ENCODE data around the gene CYP24A1. TPM values are rescaled to one million over a fixed set of nuclear protein-coding genes. Genes with fewer than 3 reads are reported as not detected.

Gene CYP24A1
- polyA plus RNA-seq, 1 donor (not counting 4 experiments of a cell fraction or from before 2014, with no cell fraction given) = 18.2 TPM

DNA sequence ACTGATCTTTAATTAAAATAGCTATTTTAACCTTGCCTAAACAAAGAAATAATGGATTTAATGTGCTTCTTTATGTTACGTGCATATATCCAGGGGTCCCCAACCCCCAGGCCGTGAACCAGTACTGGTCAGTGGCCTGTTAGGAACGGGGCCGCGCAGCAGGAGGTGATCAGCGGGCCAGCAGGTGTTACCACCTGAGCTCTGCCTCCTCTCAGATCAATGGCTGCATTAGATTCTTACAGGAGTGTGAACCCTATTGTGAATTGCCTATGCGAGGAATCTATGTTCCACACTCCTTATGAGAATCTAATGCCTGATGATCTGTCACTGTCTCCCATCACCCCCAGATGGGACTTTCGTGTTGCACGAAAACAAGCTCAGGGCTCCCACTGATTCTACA, 8.8 kb downstream of the CYP24A1 start:
- Histone ChIP-seq H3K27me3 (ENCODE audit: control insufficient read depth, extremely low read depth, insufficient read depth, low read length) (no peaks in the 10 kb centered on the region), H3K4me1 (ENCODE audit: control insufficient read depth, extremely low read depth, insufficient read depth, low read length) (peaks cover 11% of the 10 kb centered on the region), H3K36me3 (ENCODE audit: control insufficient read depth in 2 of 2, extremely low read depth in 1 of 2, insufficient read depth in 2 of 2, low read length in 2 of 2) (no peaks in the 10 kb centered on the region), H3K9me3 (ENCODE audit: control insufficient read depth, low read depth, low read length) (no peaks in the 10 kb centered on the region), H3K4me2 (ENCODE audit: control insufficient read depth, extremely low read depth, insufficient read depth, low read depth, low read length) (no peak overlapping the region), H2AFZ (ENCODE audit: control insufficient read depth, low read length) (no peak overlapping the region), H3K79me2 (ENCODE audit: control insufficient read depth, insufficient read depth, low read length) (no peaks in the 10 kb centered on the region), H3K27ac (ENCODE audit: control insufficient read depth, insufficient read depth, low read length) (no peak overlapping the region), H4K20me1 (ENCODE audit: control insufficient read depth, extremely low read depth, insufficient read depth, low read length) (no peaks in the 10 kb centered on the region), H3K4me3 (ENCODE audit: control insufficient read depth in 2 of 3, extremely low read depth in 1 of 3, insufficient read depth in 2 of 3, low read depth in 1 of 3, low read length in 3 of 3) (no peak overlapping the region), H3K9me1 (ENCODE audit: control insufficient read depth, extremely low read depth, insufficient read depth, low read length) (no peaks in the 10 kb centered on the region), H3K9ac (ENCODE audit: control insufficient read depth, extremely low read depth, insufficient read depth, low read length) (no peak overlapping the region)
- dilution Hi-C loops (cut with MboI; ENCODE audit: extremely low pct_ligation_motif_present, low sequenced_read_pairs) = no loop called here
- DNase-seq (ENCODE audit: low read depth, low spot score) = no peak
- FAIRE-seq = no peak
- TF ChIP-seq, protein P1, sequence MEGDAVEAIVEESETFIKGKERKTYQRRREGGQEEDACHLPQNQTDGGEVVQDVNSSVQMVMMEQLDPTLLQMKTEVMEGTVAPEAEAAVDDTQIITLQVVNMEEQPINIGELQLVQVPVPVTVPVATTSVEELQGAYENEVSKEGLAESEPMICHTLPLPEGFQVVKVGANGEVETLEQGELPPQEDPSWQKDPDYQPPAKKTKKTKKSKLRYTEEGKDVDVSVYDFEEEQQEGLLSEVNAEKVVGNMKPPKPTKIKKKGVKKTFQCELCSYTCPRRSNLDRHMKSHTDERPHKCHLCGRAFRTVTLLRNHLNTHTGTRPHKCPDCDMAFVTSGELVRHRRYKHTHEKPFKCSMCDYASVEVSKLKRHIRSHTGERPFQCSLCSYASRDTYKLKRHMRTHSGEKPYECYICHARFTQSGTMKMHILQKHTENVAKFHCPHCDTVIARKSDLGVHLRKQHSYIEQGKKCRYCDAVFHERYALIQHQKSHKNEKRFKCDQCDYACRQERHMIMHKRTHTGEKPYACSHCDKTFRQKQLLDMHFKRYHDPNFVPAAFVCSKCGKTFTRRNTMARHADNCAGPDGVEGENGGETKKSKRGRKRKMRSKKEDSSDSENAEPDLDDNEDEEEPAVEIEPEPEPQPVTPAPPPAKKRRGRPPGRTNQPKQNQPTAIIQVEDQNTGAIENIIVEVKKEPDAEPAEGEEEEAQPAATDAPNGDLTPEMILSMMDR (optimal IDR thresholded peaks at IDR 0.05 in 1 of 3, IDR thresholded peaks at IDR 0.05 in 1 of 3, conservative IDR thresholded peaks at IDR 0.05 in 1 of 3; ENCODE audit: extremely low read depth in 1 of 3, insufficient read depth in 2 of 3, low read length in 3 of 3) = no peak
- TF ChIP-seq EZH2 (IDR thresholded peaks at IDR 0.05; ENCODE audit: low read length) = no peak

DNA sequence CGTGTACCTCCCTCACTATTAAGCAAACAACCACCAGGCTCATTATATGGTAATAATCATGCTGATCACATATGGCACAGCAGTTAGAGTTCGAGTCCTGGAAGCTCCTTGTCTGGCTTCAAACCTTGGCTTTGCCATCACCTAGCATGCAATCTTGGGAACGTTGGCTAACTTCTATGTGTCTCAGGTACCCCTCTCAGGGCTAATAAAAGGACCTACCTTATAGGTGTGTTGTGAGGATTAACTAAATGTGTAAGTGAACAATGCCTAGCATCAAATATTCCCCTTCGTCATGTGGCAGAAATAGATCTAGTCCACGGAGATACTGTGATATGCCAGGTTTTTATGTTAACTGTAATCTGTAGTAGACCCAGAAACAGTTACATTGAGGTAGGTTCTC, 10.4 kb downstream of the CYP24A1 start:
- H3K4me1 ChIP-seq (ENCODE audit: control insufficient read depth, extremely low read depth, insufficient read depth, low read length) = peaks cover 4% of the 10 kb centered on the region
- no peaks in the 10 kb centered on the region for H3K9me3 ChIP-seq (ENCODE audit: control insufficient read depth, low read depth, low read length)
- H3K4me2 ChIP-seq (ENCODE audit: control insufficient read depth, extremely low read depth, insufficient read depth, low read depth, low read length) = no peak overlapping the region
- dilution Hi-C loops (cut with MboI; ENCODE audit: extremely low pct_ligation_motif_present, low sequenced_read_pairs) = no loop called here
- TF ChIP-seq, protein P1 (optimal IDR thresholded peaks at IDR 0.05 in 1 of 3, IDR thresholded peaks at IDR 0.05 in 1 of 3, conservative IDR thresholded peaks at IDR 0.05 in 1 of 3; ENCODE audit: extremely low read depth in 1 of 3, insufficient read depth in 2 of 3, low read length in 3 of 3) = no peak
- TF ChIP-seq EZH2 (IDR thresholded peaks at IDR 0.05; ENCODE audit: low read length) = no peak
- no peaks in the 10 kb centered on the region for H3K9me1 ChIP-seq (ENCODE audit: control insufficient read depth, extremely low read depth, insufficient read depth, low read length)
- H3K9ac ChIP-seq (ENCODE audit: control insufficient read depth, extremely low read depth, insufficient read depth, low read length) = no peak overlapping the region
- FAIRE-seq (no peak), DNase-seq (ENCODE audit: low read depth, low spot score) (no peak)
- H3K27me3 ChIP-seq (ENCODE audit: control insufficient read depth, extremely low read depth, insufficient read depth, low read length) = no peaks in the 10 kb centered on the region
- H4K20me1 ChIP-seq (ENCODE audit: control insufficient read depth, extremely low read depth, insufficient read depth, low read length) = no peaks in the 10 kb centered on the region
- H2AFZ ChIP-seq (ENCODE audit: control insufficient read depth, low read length) = no peak overlapping the region
- no peaks in the 10 kb centered on the region for H3K79me2 ChIP-seq (ENCODE audit: control insufficient read depth, insufficient read depth, low read length)
- H3K36me3 ChIP-seq (ENCODE audit: control insufficient read depth in 2 of 2, extremely low read depth in 1 of 2, insufficient read depth in 2 of 2, low read length in 2 of 2) = no peaks in the 10 kb centered on the region
- no peak overlapping the region for H3K27ac ChIP-seq (ENCODE audit: control insufficient read depth, insufficient read depth, low read length)
- no peak overlapping the region for H3K4me3 ChIP-seq (ENCODE audit: control insufficient read depth in 2 of 3, extremely low read depth in 1 of 3, insufficient read depth in 2 of 3, low read depth in 1 of 3, low read length in 3 of 3)
